Measurements from ENCODE around the gene KCNQ1. TPM values are rescaled to one million over a fixed set of nuclear protein-coding genes. Genes with fewer than 3 reads are reported as not detected.
A peak's percentile ranks its signal among the peaks of the same experiment; 100 is the strongest.

KCNQ1 gene
- total RNA-seq, 4 donors from 2014 or later, result 0.81 to 2.2 (median 1.6) TPM

GRCh38 chr11:2892215-2892966, 447.6 kb downstream of the KCNQ1 start:
- H3K4me3 ChIP-seq (ENCODE audit: low read depth, poor library complexity, severe bottlenecking), result no peak overlapping the region
- TF ChIP-seq POLR2A (IDR thresholded peaks at IDR 0.05), result no peak
- TF ChIP-seq, protein P1, sequence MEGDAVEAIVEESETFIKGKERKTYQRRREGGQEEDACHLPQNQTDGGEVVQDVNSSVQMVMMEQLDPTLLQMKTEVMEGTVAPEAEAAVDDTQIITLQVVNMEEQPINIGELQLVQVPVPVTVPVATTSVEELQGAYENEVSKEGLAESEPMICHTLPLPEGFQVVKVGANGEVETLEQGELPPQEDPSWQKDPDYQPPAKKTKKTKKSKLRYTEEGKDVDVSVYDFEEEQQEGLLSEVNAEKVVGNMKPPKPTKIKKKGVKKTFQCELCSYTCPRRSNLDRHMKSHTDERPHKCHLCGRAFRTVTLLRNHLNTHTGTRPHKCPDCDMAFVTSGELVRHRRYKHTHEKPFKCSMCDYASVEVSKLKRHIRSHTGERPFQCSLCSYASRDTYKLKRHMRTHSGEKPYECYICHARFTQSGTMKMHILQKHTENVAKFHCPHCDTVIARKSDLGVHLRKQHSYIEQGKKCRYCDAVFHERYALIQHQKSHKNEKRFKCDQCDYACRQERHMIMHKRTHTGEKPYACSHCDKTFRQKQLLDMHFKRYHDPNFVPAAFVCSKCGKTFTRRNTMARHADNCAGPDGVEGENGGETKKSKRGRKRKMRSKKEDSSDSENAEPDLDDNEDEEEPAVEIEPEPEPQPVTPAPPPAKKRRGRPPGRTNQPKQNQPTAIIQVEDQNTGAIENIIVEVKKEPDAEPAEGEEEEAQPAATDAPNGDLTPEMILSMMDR (IDR thresholded peaks at IDR 0.05), result peak in 1 of 3 donors; percentile 66
- DNase-seq (ENCODE audit: low spot score in 2 of 2), result no peak
- intact Hi-C loops (cut with DNase I; ENCODE audit: low total_unique reads), result loop anchor here (10.0 kb wide), 1 partner anchor 698 kb away; no protein-coding TSS in a partner anchor
- 6 to 8% methylated on average over 31 to 34 of the region's 34 CpGs for WGBS, 2 donors

DNA sequence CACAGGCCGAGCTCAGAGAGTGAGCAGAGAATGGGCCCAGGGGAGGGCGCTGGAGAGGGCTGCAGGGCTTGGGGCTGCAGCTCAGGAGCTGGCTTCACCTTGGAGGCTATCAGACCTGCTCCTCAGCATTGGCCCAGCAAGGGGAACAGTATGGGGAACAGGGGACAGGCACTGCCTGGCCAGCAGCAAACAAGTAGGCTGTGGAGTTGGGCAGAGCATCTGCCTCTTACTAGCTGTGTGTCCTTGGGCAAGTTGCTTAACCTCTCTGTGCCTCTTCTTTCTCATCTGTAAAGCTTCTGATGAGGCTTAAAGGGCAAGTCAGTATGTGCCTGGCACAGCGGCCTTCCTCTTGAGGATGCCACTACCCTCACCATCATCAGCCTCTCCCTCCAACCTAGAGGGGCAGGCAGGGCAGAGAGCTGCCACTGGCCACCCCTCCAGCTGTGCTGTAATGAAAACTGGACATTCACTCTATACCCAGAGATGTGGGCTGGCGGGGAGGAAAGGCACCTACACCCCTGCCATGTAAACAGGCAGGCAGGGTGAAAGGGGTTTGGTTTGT, 448.2 kb downstream of the KCNQ1 start:
- WGBS, 2 donors, result 51 to 61% methylated on average over 4 of the region's 4 CpGs
- no peak for DNase-seq (ENCODE audit: low spot score in 2 of 2)
- no peak for TF ChIP-seq POLR2A (IDR thresholded peaks at IDR 0.05)
- TF ChIP-seq, protein P1 (IDR thresholded peaks at IDR 0.05), result no peak
- intact Hi-C loops (cut with DNase I; ENCODE audit: low total_unique reads), result loop anchor here (10.0 kb wide), 1 partner anchor 698 kb away; no protein-coding TSS in a partner anchor
- no peak overlapping the region for H3K4me3 ChIP-seq (ENCODE audit: low read depth, poor library complexity, severe bottlenecking)

DNA sequence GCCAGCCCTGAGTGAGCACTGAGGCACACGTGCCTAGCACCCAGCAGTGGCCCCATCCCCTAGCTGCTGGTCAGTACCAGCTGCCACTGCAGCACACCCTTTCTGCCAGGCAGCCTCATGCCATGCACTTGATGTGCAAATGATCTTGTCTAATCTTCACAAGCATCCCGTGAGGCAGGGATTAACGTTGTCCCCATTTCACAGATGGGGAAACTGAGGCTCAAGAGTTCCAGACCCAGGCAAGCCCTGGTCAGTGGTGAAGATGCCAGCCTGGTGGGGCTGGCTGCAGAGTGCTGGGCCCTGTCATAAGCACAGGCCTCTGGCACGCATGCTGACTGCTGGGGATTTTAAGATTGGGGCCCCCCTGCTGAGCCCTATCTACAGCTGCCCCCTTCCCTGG, 449.1 kb downstream of the KCNQ1 start:
- no peak for DNase-seq (ENCODE audit: low spot score in 2 of 2)
- TF ChIP-seq POLR2A (IDR thresholded peaks at IDR 0.05), result no peak
- TF ChIP-seq, protein P1 (IDR thresholded peaks at IDR 0.05), result no peak
- no peak overlapping the region for H3K4me3 ChIP-seq (ENCODE audit: low read depth, poor library complexity, severe bottlenecking)
- 88 to 89% methylated on average over 4 of the region's 4 CpGs for WGBS, 2 donors
- intact Hi-C loops (cut with DNase I; ENCODE audit: low total_unique reads), result loop anchor here (10.0 kb wide), 1 partner anchor 699 kb away; no protein-coding TSS in a partner anchor

GRCh38 chr11:2896047-2896446, 451.2 kb downstream of the KCNQ1 start:
- TF ChIP-seq, protein P1 (IDR thresholded peaks at IDR 0.05), result no peak
- no peak for TF ChIP-seq POLR2A (IDR thresholded peaks at IDR 0.05)
- intact Hi-C loops (cut with DNase I; ENCODE audit: low total_unique reads), result loop anchor here (10.0 kb wide), 1 partner anchor 701 kb away; no protein-coding TSS in a partner anchor
- no peak for DNase-seq (ENCODE audit: low spot score in 2 of 2)
- 80 to 84% methylated on average over 9 of the region's 9 CpGs for WGBS, 2 donors
- no peak overlapping the region for H3K4me3 ChIP-seq (ENCODE audit: low read depth, poor library complexity, severe bottlenecking)

GRCh38 chr11:2897048-2897447, 452.2 kb downstream of the KCNQ1 start:
- DNase-seq (ENCODE audit: low spot score in 2 of 2), result no peak
- H3K4me3 ChIP-seq (ENCODE audit: low read depth, poor library complexity, severe bottlenecking), result no peak overlapping the region
- TF ChIP-seq, protein P1 (IDR thresholded peaks at IDR 0.05), result no peak
- TF ChIP-seq POLR2A (IDR thresholded peaks at IDR 0.05), result no peak
- 91 to 94% methylated on average over 6 of the region's 6 CpGs for WGBS, 2 donors
- intact Hi-C loops (cut with DNase I; ENCODE audit: low total_unique reads), result loop anchor here (10.0 kb wide), 1 partner anchor 702 kb away; no protein-coding TSS in a partner anchor

Data from lower leg skin (tissue), 4 donors.